Stimulated activated memory B cell treated with anti-CD40 and anti-IgM and Interleukin-4, amounts not matched to agents 10 μg/mL and 1 μg/mL and 100 μg/mL, for 72 hours (primary cell): ENCODE data around the gene RPA1.
"Not testable (repeated sequence)": the region's sequence is repeated elsewhere in the genome, so short reads cannot be mapped to it uniquely, and the experiment has no call there.

Experiments used
- ATAC-seq: fragments of 150-1000 bp; cut with Tn5 transposase; 2 replicates; pipeline ENCODE4 v1.10.0; 2021
- H3K27ac Mint-ChIP-seq: one replicate; pipeline ENCODE4 v1.8.0; 2022; ENCODE audit warnings: mild to moderate bottlenecking, mixed read lengths
- H3K27me3 Mint-ChIP-seq: one replicate; pipeline ENCODE4 v1.8.0; 2022; ENCODE audit warnings: mixed read lengths
- H3K36me3 Mint-ChIP-seq: one replicate; pipeline ENCODE4 v1.8.0; 2022; ENCODE audit warnings: mixed read lengths
- H3K4me1 Mint-ChIP-seq: one replicate; pipeline ENCODE4 v1.8.0; 2022; ENCODE audit warnings: mixed read lengths
- H3K4me3 Mint-ChIP-seq: one replicate; pipeline ENCODE4 v1.8.0; 2022; ENCODE audit warnings: mild to moderate bottlenecking, moderate library complexity, mixed read lengths
- H3K9me3 Mint-ChIP-seq: one replicate; pipeline ENCODE4 v1.8.0; 2022; ENCODE audit warnings: mixed read lengths

The RPA1 gene

GRCh38 chr17:1882836-1883235, 53.0 kb downstream of the RPA1 start:
- H3K36me3 Mint-ChIP-seq, result peaks cover 52% of the 10 kb centered on the region

GRCh38 chr17:1883536-1883935, 53.7 kb downstream of the RPA1 start:
- Mint-ChIP-seq H3K36me3 (peaks cover 57% of the 10 kb centered on the region), H3K4me3 (no peak overlapping the region), H3K9me3 (no peaks in the 10 kb centered on the region), H3K4me1 (no peaks in the 10 kb centered on the region), H3K27me3 (no peaks in the 10 kb centered on the region), H3K27ac (no peak overlapping the region)
- ATAC-seq, result no peak

More at GRCh38 chr17:1882836-1883235, 53.0 kb downstream of the RPA1 start:
- no peak for ATAC-seq
- no peaks in the 10 kb centered on the region for H3K9me3 Mint-ChIP-seq
- no peaks in the 10 kb centered on the region for H3K4me1 Mint-ChIP-seq
- no peak overlapping the region for H3K4me3 Mint-ChIP-seq
- H3K27ac Mint-ChIP-seq, result no peak overlapping the region
- no peaks in the 10 kb centered on the region for H3K27me3 Mint-ChIP-seq

- ATAC-seq, result no peak
- H3K9me3 Mint-ChIP-seq, result no peaks in the 10 kb centered on the region
- H3K4me1 Mint-ChIP-seq, result no peaks in the 10 kb centered on the region
- peaks cover 63% of the 10 kb centered on the region for H3K36me3 Mint-ChIP-seq
- no peak overlapping the region for H3K27ac Mint-ChIP-seq
- no peak overlapping the region for H3K4me3 Mint-ChIP-seq
- H3K27me3 Mint-ChIP-seq, result no peaks in the 10 kb centered on the region
Measured at GRCh38 chr17:1888741-1889140, 58.9 kb downstream of the RPA1 start.

GRCh38 chr17:1890758-1891450, 61.1 kb downstream of the RPA1 start:
- Mint-ChIP-seq H3K9me3 (no peaks in the 10 kb centered on the region), H3K27me3 (no peaks in the 10 kb centered on the region), H3K27ac (no peak overlapping the region), H3K4me3 (no peak overlapping the region), H3K36me3 (peaks cover 57% of the 10 kb centered on the region), H3K4me1 (no peaks in the 10 kb centered on the region)
- no peak for ATAC-seq

GRCh38 chr17:1894753-1895339, 65.0 kb downstream of the RPA1 start:
- no peaks in the 10 kb centered on the region for H3K27me3 Mint-ChIP-seq
- peaks cover 70% of the 10 kb centered on the region for H3K36me3 Mint-ChIP-seq
- no peak for ATAC-seq
- peaks cover 11% of the 10 kb centered on the region for H3K4me1 Mint-ChIP-seq
- no peak overlapping the region for H3K27ac Mint-ChIP-seq
- no peak overlapping the region for H3K4me3 Mint-ChIP-seq
- H3K9me3 Mint-ChIP-seq, result no peaks in the 10 kb centered on the region

- not testable (repeated sequence) for H3K27ac Mint-ChIP-seq, H3K4me3 Mint-ChIP-seq, ATAC-seq, H3K9me3 Mint-ChIP-seq, H3K27me3 Mint-ChIP-seq
- peaks cover 70% of the 10 kb centered on the region for H3K36me3 Mint-ChIP-seq
- H3K4me1 Mint-ChIP-seq, result peaks cover 11% of the 10 kb centered on the region
Measured at GRCh38 chr17:1895479-1895878, 65.7 kb downstream of the RPA1 start.

GRCh38 chr17:1896243-1897104, 66.7 kb downstream of the RPA1 start:
- Mint-ChIP-seq H3K4me1 (peaks cover 11% of the 10 kb centered on the region), H3K4me3 (no peak overlapping the region), H3K9me3 (no peaks in the 10 kb centered on the region), H3K27me3 (no peaks in the 10 kb centered on the region), H3K27ac (peak overlapping the region; percentile 35), H3K36me3 (peaks cover 60% of the 10 kb centered on the region)
- peak; percentile 84 for ATAC-seq

- ATAC-seq, result no peak
- Mint-ChIP-seq H3K4me3 (no peak overlapping the region), H3K36me3 (peaks cover 53% of the 10 kb centered on the region), H3K27me3 (no peaks in the 10 kb centered on the region), H3K4me1 (peaks cover 11% of the 10 kb centered on the region), H3K27ac (peak overlapping the region; percentile 35), H3K9me3 (no peaks in the 10 kb centered on the region)
Measured at GRCh38 chr17:1897105-1897656, 67.4 kb downstream of the RPA1 start.

GRCh38 chr17:1898332-1898731, 68.5 kb downstream of the RPA1 start:
- H3K27me3 Mint-ChIP-seq, result no peaks in the 10 kb centered on the region
- no peaks in the 10 kb centered on the region for H3K9me3 Mint-ChIP-seq
- no peak overlapping the region for H3K27ac Mint-ChIP-seq
- H3K4me3 Mint-ChIP-seq, result no peak overlapping the region
- ATAC-seq, result no peak
- H3K36me3 Mint-ChIP-seq, result peaks cover 43% of the 10 kb centered on the region
- peaks cover 11% of the 10 kb centered on the region for H3K4me1 Mint-ChIP-seq

- no peak overlapping the region for H3K27ac Mint-ChIP-seq
- H3K9me3 Mint-ChIP-seq, result no peaks in the 10 kb centered on the region
- H3K4me1 Mint-ChIP-seq, result peaks cover 11% of the 10 kb centered on the region
- H3K4me3 Mint-ChIP-seq, result no peak overlapping the region
- no peak for ATAC-seq
- H3K36me3 Mint-ChIP-seq, result peaks cover 40% of the 10 kb centered on the region
- H3K27me3 Mint-ChIP-seq, result no peaks in the 10 kb centered on the region
Measured at GRCh38 chr17:1898872-1899271, 69.1 kb downstream of the RPA1 start.

GRCh38 chr17:1899403-1900000, 69.7 kb downstream of the RPA1 start:
- H3K27ac Mint-ChIP-seq, result no peak overlapping the region
- no peak overlapping the region for H3K4me3 Mint-ChIP-seq
- no peaks in the 10 kb centered on the region for H3K27me3 Mint-ChIP-seq
- peaks cover 18% of the 10 kb centered on the region for H3K4me1 Mint-ChIP-seq
- ATAC-seq, result no peak
- H3K36me3 Mint-ChIP-seq, result peaks cover 34% of the 10 kb centered on the region
- H3K9me3 Mint-ChIP-seq, result no peaks in the 10 kb centered on the region

GRCh38 chr17:1904273-1905182, 74.7 kb downstream of the RPA1 start:
- peaks cover 35% of the 10 kb centered on the region for H3K4me1 Mint-ChIP-seq
- H3K36me3 Mint-ChIP-seq, result no peaks in the 10 kb centered on the region
- peaks cover 49% of the 10 kb centered on the region for H3K27me3 Mint-ChIP-seq
- no peaks in the 10 kb centered on the region for H3K9me3 Mint-ChIP-seq
- H3K4me3 Mint-ChIP-seq, result no peak overlapping the region
- no peak for ATAC-seq
- no peak overlapping the region for H3K27ac Mint-ChIP-seq

GRCh38 chr17:1905190-1905913, 75.5 kb downstream of the RPA1 start:
- H3K4me3 Mint-ChIP-seq, result no peak overlapping the region
- no peaks in the 10 kb centered on the region for H3K9me3 Mint-ChIP-seq
- no peak overlapping the region for H3K27ac Mint-ChIP-seq
- H3K4me1 Mint-ChIP-seq, result peaks cover 35% of the 10 kb centered on the region
- no peak for ATAC-seq
- H3K27me3 Mint-ChIP-seq, result peaks cover 56% of the 10 kb centered on the region
- H3K36me3 Mint-ChIP-seq, result no peaks in the 10 kb centered on the region

GRCh38 chr17:1906662-1907101, 76.9 kb downstream of the RPA1 start:
- H3K27me3 Mint-ChIP-seq, result peaks cover 62% of the 10 kb centered on the region
- no peaks in the 10 kb centered on the region for H3K36me3 Mint-ChIP-seq
- H3K4me3 Mint-ChIP-seq, result no peak overlapping the region
- peaks cover 35% of the 10 kb centered on the region for H3K4me1 Mint-ChIP-seq
- ATAC-seq, result no peak
- no peaks in the 10 kb centered on the region for H3K9me3 Mint-ChIP-seq
- H3K27ac Mint-ChIP-seq, result no peak overlapping the region
